Liver (tissue), 2 donors: ENCODE data around the gene OMP.

Source experiments
- HNF4A ChIP-seq, 2 donors: conservative IDR thresholded peaks; 2 replicates each; pipeline ENCODE4 v1.6.1; 2016; ENCODE audit warnings: antibody characterized with exemption in 2 of 2, mild to moderate bottlenecking in 2 of 2
- RXRA ChIP-seq, 2 donors: IDR thresholded peaks; 2 replicates each; pipeline ENCODE4 v1.6.1; 2017 to 2018; ENCODE audit warnings: antibody characterized with exemption in 2 of 2, mild to moderate bottlenecking in 1 of 2
- donor health status: healthy.

GRCh38 chr11:77115181-77115611, 12.6 kb downstream of the OMP start:
- TF ChIP-seq HNF4A (conservative IDR thresholded peaks at IDR 0.05) = no peak
- no peak for TF ChIP-seq RXRA (IDR thresholded peaks at IDR 0.05)
